H1 (cell line): ENCODE data around the gene USP13. TPM values are rescaled to one million over a fixed set of nuclear protein-coding genes. Genes with fewer than 3 reads are reported as not detected.

Source experiments
- CTCF ChIA-PET: fragments of 300-600 bp; sonication (Branson Sonifier 250); formaldehyde crosslinking; loops from one replicate; lab custom pipeline; 2021; ENCODE audit not compliant: partially characterized antibody; lab: Charles Lee
- POLR2A ChIA-PET: fragments of 300-600 bp; sonication (Branson Sonifier 250); formaldehyde crosslinking; loops from one replicate; lab custom pipeline; 2021; ENCODE audit warnings: inconsistent platforms; ENCODE audit not compliant: partially characterized antibody; lab: Charles Lee
- DNase-seq, 2 experiments: peaks; one replicate each; pipeline versions ENCODE4 v3.0.0 to v3.0.0-alpha.2; 2010 to 2022; ENCODE audit warnings: low spot score in 2 of 2, low read depth in 1 of 2, mixed read lengths in 1 of 2
- FAIRE-seq: peaks from 2 replicates; lab custom pipeline; 2011; peaks lifted over from hg19 to GRCh38; lab: Jason Lieb, UNC
- H2AFZ ChIP-seq: 2 replicates; pipeline ENCODE4 v1.8.1; 2012; ENCODE audit warnings: low read length, inconsistent platforms
- H2AK5ac ChIP-seq: 2 replicates; pipeline ENCODE4 v1.6.1; 2013; ENCODE audit warnings: low read depth, low read length
- H2BK120ac ChIP-seq: replicated peaks from 2 replicates; pipeline ENCODE3; 2013; ENCODE audit warnings: low read depth, low read length, inconsistent platforms
- H2BK12ac ChIP-seq: 2 replicates; pipeline ENCODE4 v1.6.1; 2013; ENCODE audit warnings: low read depth, low read length
- H2BK15ac ChIP-seq: 2 replicates; pipeline ENCODE4 v1.6.1; 2013; ENCODE audit warnings: low read length
- H2BK20ac ChIP-seq: 2 replicates; pipeline ENCODE4 v1.6.1; 2013; ENCODE audit warnings: low read length
- H2BK5ac ChIP-seq: 2 replicates; pipeline ENCODE4 v1.6.1; 2013; ENCODE audit warnings: low read depth, low read length
- H3K14ac ChIP-seq: 2 replicates; pipeline ENCODE4 v1.6.1; 2013; ENCODE audit warnings: inconsistent platforms; ENCODE audit not compliant: insufficient read length
- H3K18ac ChIP-seq: 2 replicates; pipeline ENCODE4 v1.6.1; 2013; ENCODE audit warnings: low read length; ENCODE audit errors: extremely low read depth
- H3K23ac ChIP-seq: 2 replicates; pipeline ENCODE4 v1.6.1; 2013; ENCODE audit warnings: inconsistent platforms; ENCODE audit not compliant: insufficient read length
- H3K23me2 ChIP-seq: 2 replicates; pipeline ENCODE4 v1.6.1; 2013; ENCODE audit warnings: low read depth, low read length
- H3K27ac ChIP-seq: 2 replicates; pipeline ENCODE4 v1.6.1; 2011; ENCODE audit warnings: low read depth, low read length, inconsistent platforms
- H3K27me3 ChIP-seq, 4 experiments: replicated peaks in 1 of 4; 1 replicate in 1 of 4; 2 replicates in 3 of 4; pipeline versions ENCODE4 v1.6.1 to v1.8.1; 2011 to 2013; ENCODE audit warnings: low read length in 3 of 4, mild to moderate bottlenecking in 3 of 4, inconsistent platforms in 2 of 4, mixed read lengths in 2 of 4, moderate library complexity in 1 of 4; ENCODE audit not compliant: control insufficient read depth in 3 of 4, insufficient read depth in 3 of 4; ENCODE audit errors: extremely low read depth in 1 of 4
- H3K36me3 ChIP-seq, 4 experiments: 2 replicates each; pipeline versions ENCODE4 v1.6.1 to v1.8.1; 2011 to 2013; ENCODE audit warnings: mild to moderate bottlenecking in 4 of 4, low read length in 3 of 4, moderate library complexity in 2 of 4, control low read depth in 1 of 4, inconsistent platforms in 1 of 4; ENCODE audit not compliant: insufficient read depth in 4 of 4, control insufficient read depth in 2 of 4
- H3K4ac ChIP-seq: replicated peaks from 2 replicates; pipeline ENCODE3; 2013; ENCODE audit warnings: low read length, low read depth, mixed read lengths, inconsistent platforms; ENCODE audit not compliant: insufficient read length
- H3K4me1 ChIP-seq, 4 experiments: replicated peaks in 1 of 4; 1 replicate in 1 of 4; 2 replicates in 3 of 4; pipeline versions ENCODE4 v1.6.1 to v1.8.1; 2011 to 2013; ENCODE audit warnings: low read length in 3 of 4, inconsistent platforms in 2 of 4, mixed read lengths in 1 of 4; ENCODE audit not compliant: insufficient read depth in 4 of 4, control insufficient read depth in 3 of 4
- H3K4me2 ChIP-seq, 2 experiments: 2 replicates each; pipeline versions ENCODE4 v1.6.1 to v1.8.1; 2011 to 2013; ENCODE audit warnings: low read depth in 2 of 2, low read length in 2 of 2, control low read depth in 1 of 2, inconsistent platforms in 1 of 2, mild to moderate bottlenecking in 1 of 2; ENCODE audit not compliant: insufficient read depth in 1 of 2
- H3K4me3 ChIP-seq, 4 experiments: fragments of 200-600, 300-600 bp in 1 of 4; sonication (generic), shearing (Covaris generic), sonication (Bioruptor Twin) in 1 of 4; 2 replicates each; pipeline versions ENCODE4 v1.5.1 to v1.8.1; 2011 to 2016; ENCODE audit warnings: low read length in 4 of 4, low read depth in 3 of 4, control low read depth in 2 of 4, inconsistent platforms in 2 of 4, mild to moderate bottlenecking in 2 of 4, mixed read lengths in 1 of 4, moderate library complexity in 1 of 4; ENCODE audit not compliant: insufficient read depth in 2 of 4; ENCODE audit errors: extremely low read depth in 1 of 4
- H3K56ac ChIP-seq: replicated peaks from 2 replicates; pipeline ENCODE3; 2013; ENCODE audit warnings: low read depth, mild to moderate bottlenecking, mixed read lengths, low read length, inconsistent platforms; ENCODE audit not compliant: insufficient read length
- H3K79me1 ChIP-seq: 2 replicates; pipeline ENCODE4 v1.6.1; 2013; ENCODE audit warnings: low read depth, low read length, control low read depth
- H3K79me2 ChIP-seq, 2 experiments: 2 replicates each; pipeline versions ENCODE4 v1.6.1 to v1.8.1; 2012 to 2013; ENCODE audit warnings: low read length in 2 of 2, mild to moderate bottlenecking in 2 of 2, inconsistent platforms in 1 of 2; ENCODE audit not compliant: insufficient read depth in 2 of 2, control insufficient read depth in 1 of 2
- H3K9ac ChIP-seq, 4 experiments: replicated peaks in 1 of 4; 1 replicate in 1 of 4; 2 replicates in 3 of 4; pipeline versions ENCODE4 v1.6.1 to v1.8.1; 2011 to 2013; ENCODE audit warnings: low read depth in 3 of 4, low read length in 3 of 4, control low read depth in 2 of 4, mild to moderate bottlenecking in 2 of 4, moderate library complexity in 2 of 4, inconsistent platforms in 1 of 4; ENCODE audit errors: extremely low read depth in 1 of 4
- H3K9me3 ChIP-seq, 2 experiments: 2 replicates each; pipeline versions ENCODE4 v1.6.1 to v1.8.1; 2012 to 2013; ENCODE audit warnings: mild to moderate bottlenecking in 2 of 2, moderate library complexity in 2 of 2, control low read depth in 1 of 2, inconsistent platforms in 1 of 2, low read depth in 1 of 2, low read length in 1 of 2, mixed read lengths in 1 of 2; ENCODE audit not compliant: insufficient read depth in 2 of 2
- H4K20me1 ChIP-seq, 2 experiments: replicated peaks in 1 of 2; 2 replicates each; pipeline versions ENCODE3 to v1.8.1; 2011 to 2013; ENCODE audit warnings: inconsistent platforms in 2 of 2, low read length in 2 of 2, mild to moderate bottlenecking in 1 of 2; ENCODE audit not compliant: insufficient read depth in 2 of 2, control insufficient read depth in 1 of 2
- H4K5ac ChIP-seq: 2 replicates; pipeline ENCODE4 v1.6.1; 2013; ENCODE audit warnings: low read length, low read depth, mixed read lengths, inconsistent platforms; ENCODE audit not compliant: insufficient read length
- H4K8ac ChIP-seq: 2 replicates; pipeline ENCODE4 v1.8.0; 2013; ENCODE audit warnings: mild to moderate bottlenecking, moderate library complexity, low read length, inconsistent platforms; ENCODE audit not compliant: insufficient read depth; ENCODE audit errors: extremely low read depth
- H4K91ac ChIP-seq: replicated peaks from 2 replicates; pipeline ENCODE3; 2013; ENCODE audit warnings: low read length, mixed read lengths, inconsistent platforms; ENCODE audit not compliant: insufficient read length
- ASH2L ChIP-seq: fragments of 200-600, 300-600 bp; sonication (generic); IDR thresholded peaks from one replicate; pipeline ENCODE4 v1.7.1; 2017; ENCODE audit warnings: low read length
- ATF2 ChIP-seq: IDR thresholded peaks from 2 replicates; pipeline ENCODE4 v1.6.1; 2012; ENCODE audit warnings: low read length, inconsistent platforms
- BRCA1 ChIP-seq: IDR thresholded peaks from 2 replicates; pipeline ENCODE4 v1.6.1; 2012; ENCODE audit warnings: low read depth, low read length, improper control_type of control experiment
- CHD2 ChIP-seq: IDR thresholded peaks from 2 replicates; pipeline ENCODE4 v1.6.1; 2012; ENCODE audit warnings: low read length, improper control_type of control experiment
- HDAC6 ChIP-seq: IDR thresholded peaks from one replicate; pipeline ENCODE4 v1.7.1; 2012; ENCODE audit warnings: low read depth, mild to moderate bottlenecking, inconsistent platforms, low read length, moderate library complexity
- NANOG ChIP-seq: IDR thresholded peaks from 2 replicates; pipeline ENCODE4 v1.6.1; 2011; ENCODE audit warnings: low read length, low read depth, mild to moderate bottlenecking, inconsistent platforms; ENCODE audit not compliant: insufficient read depth, poor library complexity, severe bottlenecking
- PHF8 ChIP-seq: fragments of 200-600 bp; sonication (generic); conservative IDR thresholded peaks from 2 replicates; pipeline ENCODE4 v1.7.1; 2012; ENCODE audit warnings: low read depth, mild to moderate bottlenecking, inconsistent platforms, low read length, moderate library complexity
- RFX5 ChIP-seq: IDR thresholded peaks from 2 replicates; pipeline ENCODE4 v1.6.1; 2011; ENCODE audit warnings: low read depth, low read length, improper control_type of control experiment, borderline replicate concordance
- SIN3A ChIP-seq, 2 experiments: IDR thresholded peaks in 1 of 2; conservative IDR thresholded peaks in 1 of 2; 2 replicates each; pipeline ENCODE4 v1.6.1; 2011 to 2012; ENCODE audit warnings: low read length in 2 of 2, improper control_type of control experiment in 1 of 2, low read depth in 1 of 2, mild to moderate bottlenecking in 1 of 2
- SIRT6 ChIP-seq: IDR thresholded peaks from one replicate; pipeline ENCODE4 v1.7.1; 2012; ENCODE audit warnings: low read length, inconsistent platforms
- SP2 ChIP-seq: IDR thresholded peaks from 2 replicates; pipeline ENCODE4 v1.6.1; 2012; ENCODE audit warnings: mild to moderate bottlenecking, low read length, inconsistent platforms
- SP4 ChIP-seq: IDR thresholded peaks from 2 replicates; pipeline ENCODE4 v1.6.1; 2012; ENCODE audit warnings: low read length, inconsistent platforms
- SRF ChIP-seq: IDR thresholded peaks from 2 replicates; pipeline ENCODE4 v1.6.1; 2011; ENCODE audit warnings: mild to moderate bottlenecking, low read depth, low read length, moderate library complexity
- TAF1 ChIP-seq: IDR thresholded peaks from 2 replicates; pipeline ENCODE4 v1.6.1; 2011; ENCODE audit warnings: mild to moderate bottlenecking, low read depth, low read length
- polyA plus RNA-seq, 7 experiments: library from polyadenylated mRNA; depleted of rRNA in 3 of 7; stranded (reverse) in 5 of 7; unstranded in 2 of 7; fragments of >200 nt in 5 of 7; fragments of 200-250 nt in 2 of 7; gene quantifications; 1 replicate in 5 of 7; 2 replicates in 1 of 7; 4 replicates in 1 of 7; pipeline versions ENCODE4 v1.2.1 to v1.2.3, GENCODE V29; 2011 to 2013; ENCODE audit warnings: missing spikeins in 2 of 7, mixed read lengths in 2 of 7
- total RNA-seq: library from RNA; stranded (reverse); fragmentation: NEBNext Ultra II Directional; extraction: Animal tissue kit (Norgen Biotek cat#: 25700); gene quantifications from 2 replicates; pipeline ENCODE4 v1.2.1, GENCODE V29; 2021

USP13 gene
- total and polyA plus RNA-seq, 2 of the 8 experiments (the other 6 are each of a cell fraction or from before 2014, with no cell fraction given), result 7.9 to 25.9 TPM

GRCh38 chr3:179735321-179735720 lies 82.5 kb downstream of the USP13 start:
- Histone ChIP-seq H4K8ac (no peak overlapping the region), H3K4me2 (no peak overlapping the region), H4K5ac (no peak overlapping the region), H2BK20ac (no peak overlapping the region), H3K56ac (no peak overlapping the region), H3K79me1 (no peaks in the 10 kb centered on the region; the same call in 1 of the 2 replicates), H3K27me3 (no peaks in the 10 kb centered on the region), H3K36me3 (peaks cover 0 to 16% (median 12%) of the 10 kb centered on the region in 4 experiments; a peak in 6 of 8 replicates), H3K79me2 (no peaks in the 10 kb centered on the region; a peak in 1 of 4 replicates), H2BK12ac (no peak overlapping the region), H3K4me3 (no peak overlapping the region), H2BK120ac (no peak overlapping the region), H3K9ac (no peak overlapping the region), H3K18ac (no peak overlapping the region), H2AFZ (no peak overlapping the region), H2AK5ac (no peak overlapping the region), H4K20me1 (peaks cover 0 to 1% of the 10 kb centered on the region in 2 experiments), H3K27ac (no peak overlapping the region), H3K9me3 (no peaks in the 10 kb centered on the region), H3K23ac (no peak overlapping the region), H2BK5ac (no peak overlapping the region), H3K14ac (no peak overlapping the region), H3K23me2 (no peaks in the 10 kb centered on the region), H3K4ac (no peak overlapping the region), H4K91ac (no peak overlapping the region), H2BK15ac (no peak overlapping the region), H3K4me1 (no peaks in the 10 kb centered on the region; a peak in 1 of 7 replicates)
- FAIRE-seq (no peak), DNase-seq (no peak)
- ChIA-PET POLR2A (interaction anchor here (1.2 kb wide), 1 partner anchor 26 kb away, joined by 3 read pairs; no protein-coding TSS in a partner anchor), CTCF (interaction anchor here (0.6 to 2.3 kb wide), 5 partner anchors 15 to 85 kb away, joined by 3 to 9 read pairs (median 6); no protein-coding TSS in a partner anchor)
- no peak for TF ChIP-seq SP4
- no peak for TF ChIP-seq CHD2
- TF ChIP-seq BRCA1, result no peak
- no peak for TF ChIP-seq ASH2L
- TF ChIP-seq NANOG, result no peak
- TF ChIP-seq HDAC6, result no peak
- no peak for TF ChIP-seq ATF2
- TF ChIP-seq PHF8, result no peak
- no peak for TF ChIP-seq SP2
- no peak for TF ChIP-seq RFX5
- no peak for TF ChIP-seq SRF
- no peak for TF ChIP-seq SIRT6
- TF ChIP-seq TAF1, result no peak
- TF ChIP-seq SIN3A (conservative IDR thresholded peaks at IDR 0.05 in 1 of 2, IDR thresholded peaks at IDR 0.05 in 1 of 2; ENCODE audit: low read depth in 1 of 2, low read length in 2 of 2), result no peak
